ENCODE data around the gene EFNA4.

The EFNA4 gene

DNA sequence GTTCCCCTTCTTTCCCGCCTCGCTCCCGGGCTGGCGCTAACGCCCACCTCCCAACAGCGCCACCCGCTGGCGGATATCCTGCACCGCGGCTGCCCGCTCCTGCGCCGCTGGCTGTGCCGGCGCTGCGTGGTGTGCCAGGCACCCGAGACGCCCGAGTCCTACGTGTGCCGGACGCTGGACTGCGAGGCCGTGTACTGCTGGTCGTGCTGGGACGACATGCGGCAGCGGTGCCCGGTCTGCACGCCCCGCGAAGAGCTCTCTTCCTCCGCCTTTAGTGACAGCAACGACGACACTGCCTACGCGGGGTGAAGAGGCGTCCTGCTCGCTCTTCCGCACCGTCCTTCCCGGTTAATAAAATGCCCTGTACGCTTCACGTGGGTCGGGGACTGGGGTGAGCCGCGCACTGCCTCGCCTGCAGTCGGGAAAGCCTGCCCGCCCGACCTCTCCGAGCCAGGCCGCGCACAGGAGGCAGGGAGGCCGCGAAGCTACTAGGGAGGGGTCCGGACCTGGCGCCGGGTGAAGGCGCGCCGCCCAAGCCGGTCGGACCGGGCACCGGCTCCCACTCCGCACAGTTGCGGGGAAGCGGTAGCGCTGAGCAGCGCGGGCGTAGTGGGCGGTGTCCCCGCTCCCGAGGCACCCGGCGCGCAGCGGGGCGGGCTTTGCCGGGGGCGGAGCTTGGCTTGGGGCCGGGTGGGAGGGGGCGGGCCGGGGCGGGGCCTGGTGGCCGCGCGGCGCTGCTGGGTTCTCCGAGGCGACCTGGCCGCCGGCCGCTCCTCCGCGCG lies 12.8 kb upstream of the EFNA4 start, which contains the start of gene ADAM15:
Gene ADAM15, plus strand, starts transcription at position 757 of the 782 bp plus-strand sequence. CDS start 71 bp downstream, outside the sequence.
- peak within 1 kb of the TSS; percentile 69 for H3K4me3 ChIP-seq (ENCODE audit: low read length)
- peak; percentile 38 for DNase-seq (ENCODE audit: low read depth, low spot score)

DNA sequence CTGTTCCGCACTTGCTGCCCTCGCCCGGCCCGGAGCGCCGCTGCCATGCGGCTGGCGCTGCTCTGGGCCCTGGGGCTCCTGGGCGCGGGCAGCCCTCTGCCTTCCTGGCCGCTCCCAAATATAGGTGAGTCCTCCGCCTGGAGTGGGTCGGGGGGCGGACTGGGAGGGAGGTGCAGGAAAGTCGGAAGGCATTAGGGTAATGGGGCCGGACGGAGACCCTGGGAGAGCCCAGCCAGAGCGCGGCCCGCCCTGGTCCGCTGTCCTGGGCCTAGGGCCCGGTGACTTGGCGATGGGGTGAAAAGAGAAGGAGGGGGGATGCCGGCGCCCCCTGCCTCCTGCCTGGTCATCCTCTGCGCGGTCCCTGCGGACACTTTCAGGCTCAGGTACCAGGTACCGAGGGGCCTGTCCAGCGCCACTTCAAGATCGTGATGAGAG lies 12.2 kb upstream of the EFNA4 start:
- no peak for DNase-seq (ENCODE audit: low read depth, low spot score)

DNA sequence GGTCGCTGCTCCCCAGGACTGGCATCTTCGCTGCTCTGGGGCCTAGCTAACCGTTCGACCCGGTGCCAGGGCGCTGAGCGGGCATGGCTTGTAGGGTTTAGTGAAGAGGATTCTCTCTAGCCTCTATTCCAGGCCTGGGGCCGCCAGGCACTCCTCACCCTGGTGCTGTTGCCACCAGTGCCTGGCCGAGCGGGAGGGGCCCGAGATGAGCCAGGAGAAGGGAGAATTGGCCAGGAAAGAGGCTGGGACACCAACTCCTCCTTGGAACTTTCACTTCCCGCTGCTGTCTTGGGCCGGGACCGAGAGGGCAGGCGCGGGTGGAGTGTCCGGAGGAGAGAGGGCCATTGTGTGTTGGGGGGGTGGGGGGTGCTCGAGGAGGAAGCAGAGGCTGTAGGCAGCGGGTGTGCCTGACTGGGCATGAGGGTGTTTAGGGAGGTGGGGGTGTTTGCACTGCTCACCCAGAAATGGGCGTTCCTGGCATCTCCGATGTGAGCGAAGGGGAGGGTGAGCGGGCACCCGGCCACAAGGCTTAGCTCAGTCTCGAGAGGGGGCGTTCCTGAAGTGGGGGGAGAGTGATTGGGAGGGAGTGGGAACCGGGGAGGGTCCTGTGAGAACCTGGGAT lies 11.7 kb upstream of the EFNA4 start:
- H3K4me3 ChIP-seq (ENCODE audit: low read length) = peak overlapping the region; percentile 52
- no peak for DNase-seq (ENCODE audit: low read depth, low spot score)

More for the DNA sequence above, 12.2 kb upstream of the EFNA4 start:
- H3K4me3 ChIP-seq (ENCODE audit: low read length) = peak overlapping the region; percentile 52

DNA sequence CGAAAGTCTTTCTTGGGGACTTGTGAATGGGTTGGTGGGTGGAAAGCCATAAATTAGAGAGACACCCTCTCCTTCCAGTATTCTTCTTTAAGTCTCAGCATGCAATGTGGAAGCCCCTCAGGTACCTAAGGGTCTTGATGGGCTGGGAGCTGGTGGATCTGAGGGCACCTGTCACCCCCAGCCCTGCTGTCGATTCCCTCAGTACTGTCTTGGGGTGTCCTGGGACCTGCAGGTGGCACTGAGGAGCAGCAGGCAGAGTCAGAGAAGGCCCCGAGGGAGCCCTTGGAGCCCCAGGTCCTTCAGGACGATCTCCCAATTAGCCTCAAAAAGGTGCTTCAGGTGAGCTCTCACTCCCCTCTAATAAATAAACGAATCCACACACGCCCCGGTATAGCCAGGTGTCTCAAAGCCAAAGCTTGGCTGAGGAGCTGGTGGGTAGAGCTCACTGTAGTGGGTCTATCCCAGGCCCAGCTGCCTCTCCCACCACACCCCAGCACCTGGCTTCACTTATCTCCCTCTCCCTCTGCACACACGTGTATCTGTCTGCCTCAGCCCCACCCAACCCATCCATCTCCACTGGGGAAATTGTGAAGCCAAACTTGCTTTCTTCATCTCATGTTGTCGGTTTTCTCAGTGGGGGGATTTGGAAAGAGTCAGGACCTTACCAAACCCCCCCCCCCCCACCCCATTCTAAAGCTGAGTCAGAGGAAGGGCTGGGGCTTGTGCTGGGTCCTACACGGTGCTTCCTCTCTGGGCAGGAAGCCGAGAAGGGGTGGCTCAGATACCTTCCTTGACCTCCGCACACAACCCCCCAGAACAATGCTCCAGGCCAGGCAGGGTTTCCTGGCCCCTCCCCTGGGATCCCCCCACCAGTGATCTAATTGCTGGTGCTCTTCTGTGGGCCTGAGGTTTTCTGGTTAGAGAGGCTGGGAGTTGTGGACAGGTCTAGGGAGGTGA lies 10.8 kb upstream of the EFNA4 start:
- H3K4me3 ChIP-seq (ENCODE audit: low read length) = no peak overlapping the region
- no peak for DNase-seq (ENCODE audit: low read depth, low spot score)

DNA sequence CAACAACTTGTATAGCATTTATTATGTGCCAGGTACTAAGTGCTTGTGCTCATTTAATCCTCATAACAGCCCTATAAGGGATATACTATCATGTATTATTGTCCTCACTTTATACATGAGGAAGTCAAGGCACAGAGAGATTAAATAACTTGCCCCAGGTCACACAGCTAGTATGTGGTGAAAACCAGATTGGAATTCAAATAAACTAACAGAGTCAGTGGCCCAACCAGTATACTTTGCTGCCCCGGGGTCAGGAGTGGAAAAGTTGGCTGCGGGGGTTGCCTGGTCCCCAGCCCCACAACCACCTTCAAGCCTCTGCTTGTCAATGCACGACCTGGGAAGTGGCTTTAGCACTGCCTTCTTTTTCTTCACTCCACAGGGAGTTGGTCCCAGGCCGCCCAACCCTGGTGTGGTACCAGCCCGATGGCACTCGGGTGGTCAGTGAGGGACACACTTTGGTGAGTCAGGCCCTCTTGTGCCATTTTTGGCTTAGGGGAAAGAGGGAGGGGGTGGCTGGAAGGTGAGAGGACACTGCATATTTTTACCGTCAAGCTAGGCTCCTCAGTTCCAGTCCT lies 9.9 kb upstream of the EFNA4 start:
- no peak for DNase-seq (ENCODE audit: low read depth, low spot score)
- H3K4me3 ChIP-seq (ENCODE audit: low read length) = no peak overlapping the region

DNA sequence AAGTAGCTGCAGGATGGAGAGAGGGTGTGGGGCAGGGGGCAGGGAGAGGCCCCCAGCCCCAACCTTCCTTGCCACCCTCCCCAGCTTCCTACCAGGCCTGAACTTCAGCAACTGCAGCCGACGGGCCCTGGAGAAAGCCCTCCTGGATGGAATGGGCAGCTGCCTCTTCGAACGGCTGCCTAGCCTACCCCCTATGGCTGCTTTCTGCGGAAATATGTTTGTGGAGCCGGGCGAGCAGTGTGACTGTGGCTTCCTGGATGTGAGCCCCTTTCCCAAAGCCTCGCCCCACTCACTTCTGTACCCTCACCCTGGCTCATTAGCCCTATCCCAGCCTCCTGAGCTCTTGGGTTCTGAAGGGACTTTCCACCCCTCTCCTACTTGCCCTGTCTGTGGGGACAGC lies 6.4 kb upstream of the EFNA4 start:
- H3K4me3 ChIP-seq (ENCODE audit: low read length) = no peak overlapping the region
- DNase-seq (ENCODE audit: low read depth, low spot score) = no peak

DNA sequence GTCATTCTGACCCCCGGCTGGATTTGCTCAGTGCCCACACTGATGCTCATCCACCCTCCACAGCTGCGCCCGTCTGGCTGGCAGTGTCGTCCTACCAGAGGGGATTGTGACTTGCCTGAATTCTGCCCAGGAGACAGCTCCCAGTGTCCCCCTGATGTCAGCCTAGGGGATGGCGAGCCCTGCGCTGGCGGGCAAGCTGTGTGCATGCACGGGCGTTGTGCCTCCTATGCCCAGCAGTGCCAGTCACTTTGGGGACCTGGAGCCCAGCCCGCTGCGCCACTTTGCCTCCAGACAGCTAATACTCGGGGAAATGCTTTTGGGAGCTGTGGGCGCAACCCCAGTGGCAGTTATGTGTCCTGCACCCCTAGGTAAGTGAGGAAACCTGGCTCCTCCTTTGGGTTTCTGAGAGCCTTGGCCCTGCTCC lies 5.7 kb upstream of the EFNA4 start:
- no peak for DNase-seq (ENCODE audit: low read depth, low spot score)
- no peak overlapping the region for H3K4me3 ChIP-seq (ENCODE audit: low read length)

DNA sequence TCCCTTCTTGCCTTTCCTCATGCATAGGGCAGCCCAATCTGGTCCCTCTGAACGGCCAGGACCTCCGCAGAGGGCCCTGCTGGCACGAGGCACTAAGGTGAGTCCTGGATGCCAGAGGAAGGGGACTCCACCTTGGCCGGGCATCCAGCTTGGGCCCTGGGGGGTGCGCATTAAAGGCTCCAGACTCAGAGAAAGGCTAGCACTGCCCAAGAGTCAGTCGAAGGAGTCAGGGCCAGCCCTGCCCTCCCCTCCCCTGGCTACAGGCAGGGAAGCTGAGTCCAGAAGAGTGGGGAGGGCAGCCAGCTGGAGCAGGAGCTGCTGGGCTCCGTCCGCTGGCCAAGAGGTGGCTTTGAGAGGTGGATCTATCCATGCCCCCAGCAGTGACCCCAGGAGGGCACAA lies 2.8 kb upstream of the EFNA4 start:
- no peak overlapping the region for H3K4me3 ChIP-seq (ENCODE audit: low read length)
- no peak for DNase-seq (ENCODE audit: low read depth, low spot score)

DNA sequence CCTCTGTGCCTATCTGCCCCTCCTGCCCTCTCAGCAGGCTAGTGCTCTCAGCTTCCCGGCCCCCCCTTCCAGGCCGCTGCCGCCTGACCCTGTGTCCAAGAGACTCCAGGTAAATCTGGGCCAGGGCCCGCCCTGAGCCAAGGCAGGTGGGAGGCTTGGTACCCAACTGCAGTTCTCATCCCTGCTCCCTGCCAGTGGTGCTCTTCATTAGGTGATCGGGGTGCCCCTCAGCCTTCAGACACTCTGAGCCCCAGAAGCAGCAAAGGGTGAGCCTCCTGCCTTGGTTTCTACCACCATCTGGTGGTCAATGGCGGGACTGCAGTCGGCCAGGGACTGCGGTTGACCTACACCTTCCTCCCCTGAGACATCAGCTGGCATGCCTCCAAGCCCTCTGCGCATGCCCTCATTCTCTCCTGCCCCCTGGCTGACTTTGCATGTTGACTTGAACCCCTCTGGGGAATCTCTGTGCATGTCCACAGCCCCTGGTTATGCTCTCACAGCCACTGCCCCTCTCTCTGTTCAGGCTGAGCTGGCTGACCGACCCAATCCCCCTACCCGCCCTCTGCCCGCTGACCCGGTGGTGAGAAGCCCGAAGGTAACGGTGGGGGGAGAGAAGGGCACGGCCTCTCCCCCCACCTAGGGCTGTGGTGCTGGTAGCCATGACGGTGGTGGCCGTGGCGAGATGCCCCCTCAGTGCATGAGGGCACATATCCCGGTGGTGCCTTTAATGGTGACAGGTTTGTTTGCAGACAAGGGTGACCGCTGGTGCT lies 2.0 kb upstream of the EFNA4 start:
- DNase-seq (ENCODE audit: low read depth, low spot score) = peak; percentile 95

DNA sequence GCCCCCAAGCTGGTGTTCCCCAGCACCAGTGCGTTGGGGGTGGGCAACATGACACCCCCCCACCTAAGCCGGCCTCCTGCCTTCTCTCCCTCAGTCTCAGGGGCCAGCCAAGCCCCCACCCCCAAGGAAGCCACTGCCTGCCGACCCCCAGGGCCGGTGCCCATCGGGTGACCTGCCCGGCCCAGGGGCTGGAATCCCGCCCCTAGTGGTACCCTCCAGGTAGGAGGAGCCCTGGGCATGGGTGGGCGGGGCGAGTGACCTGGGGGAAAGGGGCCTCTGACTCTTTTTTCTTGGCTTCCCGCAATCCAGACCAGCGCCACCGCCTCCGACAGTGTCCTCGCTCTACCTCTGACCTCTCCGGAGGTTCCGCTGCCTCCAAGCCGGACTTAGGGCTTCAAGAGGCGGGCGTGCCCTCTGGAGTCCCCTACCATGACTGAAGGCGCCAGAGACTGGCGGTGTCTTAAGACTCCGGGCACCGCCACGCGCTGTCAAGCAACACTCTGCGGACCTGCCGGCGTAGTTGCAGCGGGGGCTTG lies 1.3 kb upstream of the EFNA4 start:
- DNase-seq (ENCODE audit: low read depth, low spot score) = no peak
- peak overlapping the region; percentile 79 for H3K4me3 ChIP-seq (ENCODE audit: low read length)

More for the DNA sequence above, 2.0 kb upstream of the EFNA4 start:
- peak overlapping the region; percentile 79 for H3K4me3 ChIP-seq (ENCODE audit: low read length)

DNA sequence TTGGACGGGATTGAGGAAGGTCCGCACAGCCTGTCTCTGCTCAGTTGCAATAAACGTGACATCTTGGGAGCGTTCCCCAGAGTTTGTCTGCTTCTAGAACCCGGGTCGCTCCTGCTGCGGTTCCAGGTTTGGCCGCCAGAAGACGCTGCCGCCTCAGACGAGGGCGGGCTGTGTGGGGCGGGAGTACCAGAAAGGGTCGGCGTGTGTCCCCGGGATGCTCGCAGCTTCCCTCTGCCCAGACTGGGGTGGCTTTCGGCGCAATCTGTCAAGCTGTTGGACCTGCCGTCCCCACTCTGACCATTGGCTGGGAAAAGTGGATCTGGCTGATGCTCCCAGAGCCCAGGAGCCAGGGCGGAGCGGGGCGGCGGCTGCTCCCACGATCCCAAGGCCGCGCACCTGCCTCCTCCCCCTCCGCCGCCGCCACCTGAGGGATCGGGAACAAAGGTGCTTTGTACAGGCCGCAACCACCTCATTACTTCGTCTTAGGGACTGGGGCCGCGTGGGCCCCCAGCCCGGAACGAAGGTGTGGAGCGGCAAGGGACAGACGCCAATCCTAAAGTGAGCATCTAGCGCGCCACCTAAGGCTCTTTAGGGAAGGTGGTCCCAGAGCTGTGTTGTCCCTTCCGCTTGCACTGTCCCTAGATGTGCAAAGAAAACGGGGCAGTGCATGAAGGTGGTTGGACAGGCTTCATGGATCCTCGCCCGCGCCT lies 683 bp upstream of the EFNA4 start:
- peak; percentile 64 for DNase-seq (ENCODE audit: low read depth, low spot score)

DNA sequence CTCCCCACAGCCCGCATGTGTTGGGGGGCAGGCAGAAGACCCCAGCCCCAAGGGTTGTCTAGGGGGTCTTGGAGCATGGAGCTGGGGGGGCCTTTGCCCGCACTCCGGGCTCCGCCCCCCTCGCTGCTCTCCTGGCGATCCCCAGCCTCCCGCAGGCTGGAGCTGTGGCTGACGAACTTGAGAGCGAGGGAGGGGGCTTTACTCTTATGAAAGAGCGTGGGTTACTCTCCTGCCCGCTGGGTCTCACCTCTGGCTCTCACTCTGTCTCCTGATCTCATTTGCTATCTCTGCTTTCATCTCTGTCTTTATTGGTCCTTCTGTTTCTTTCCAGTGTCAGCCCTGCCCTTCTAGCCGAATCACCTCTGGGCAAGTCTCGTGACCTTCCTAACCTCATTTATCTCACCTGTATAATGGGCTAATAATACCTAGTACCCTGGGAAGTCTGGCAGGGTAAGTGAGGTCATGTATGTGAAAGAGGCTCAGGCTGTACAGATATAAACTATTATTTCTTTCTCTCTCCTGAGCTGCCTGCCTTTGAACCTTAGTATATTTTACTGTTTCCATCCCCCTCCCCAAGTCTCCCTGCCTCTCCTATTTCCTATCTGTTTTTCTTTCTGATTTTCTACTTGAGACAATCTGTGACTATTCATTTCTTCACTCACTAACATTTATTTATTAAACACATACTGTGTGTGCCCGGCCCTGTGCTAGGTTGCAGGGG lies 731 bp downstream of the EFNA4 start:
- peak overlapping the region; percentile 79 for H3K4me3 ChIP-seq (ENCODE audit: low read length)
- DNase-seq (ENCODE audit: low read depth, low spot score) = no peak

More for the DNA sequence above, 683 bp upstream of the EFNA4 start:
- peak overlapping the region; percentile 79 for H3K4me3 ChIP-seq (ENCODE audit: low read length)

DNA sequence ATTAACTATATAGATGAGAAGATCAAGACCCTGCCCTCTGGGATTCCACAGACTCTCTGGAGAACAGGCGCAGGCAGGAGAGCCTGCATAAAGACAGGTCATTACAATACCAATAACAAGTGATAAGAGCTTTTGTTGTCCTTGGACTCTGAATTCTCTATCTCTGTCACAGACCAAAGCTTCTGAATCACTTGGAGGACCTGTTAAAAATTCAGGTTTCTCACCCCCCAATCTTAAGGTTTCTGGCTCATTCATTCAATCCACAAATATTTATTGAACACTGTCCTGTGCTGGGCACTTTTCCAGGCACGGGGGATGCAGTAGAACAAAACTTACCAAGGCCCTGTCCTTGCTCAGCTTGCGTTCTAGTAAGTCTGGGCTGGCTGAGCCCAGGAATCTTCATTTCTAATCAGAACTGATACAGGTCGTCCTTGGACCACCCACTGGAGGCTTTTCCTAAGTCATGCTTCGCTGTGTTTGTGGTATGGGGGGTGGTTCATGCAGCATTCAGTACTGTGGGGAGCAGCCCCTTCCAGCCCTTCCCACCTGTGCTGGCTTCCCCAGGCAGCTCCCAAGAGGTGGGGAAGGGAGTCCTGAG lies 1.4 kb downstream of the EFNA4 start:
- 0 out of 2 replicates have a peak overlapping the region, but pooled peaks have one; percentile 79 for H3K4me3 ChIP-seq (ENCODE audit: low read length)
- DNase-seq (ENCODE audit: low read depth, low spot score) = no peak

DNA sequence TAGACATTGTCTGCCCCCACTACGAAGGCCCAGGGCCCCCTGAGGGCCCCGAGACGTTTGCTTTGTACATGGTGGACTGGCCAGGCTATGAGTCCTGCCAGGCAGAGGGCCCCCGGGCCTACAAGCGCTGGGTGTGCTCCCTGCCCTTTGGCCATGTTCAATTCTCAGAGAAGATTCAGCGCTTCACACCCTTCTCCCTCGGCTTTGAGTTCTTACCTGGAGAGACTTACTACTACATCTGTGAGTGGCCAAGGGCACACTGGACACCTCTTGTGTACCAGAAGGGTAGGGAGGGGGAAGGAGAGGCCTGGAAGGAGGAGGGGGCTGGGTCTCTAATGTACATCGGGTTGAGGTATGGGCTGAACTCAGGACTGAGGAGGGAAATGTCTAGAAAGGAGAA lies 3.2 kb downstream of the EFNA4 start:
- H3K4me3 ChIP-seq (ENCODE audit: low read length) = no peak overlapping the region
- no peak for DNase-seq (ENCODE audit: low read depth, low spot score)

DNA sequence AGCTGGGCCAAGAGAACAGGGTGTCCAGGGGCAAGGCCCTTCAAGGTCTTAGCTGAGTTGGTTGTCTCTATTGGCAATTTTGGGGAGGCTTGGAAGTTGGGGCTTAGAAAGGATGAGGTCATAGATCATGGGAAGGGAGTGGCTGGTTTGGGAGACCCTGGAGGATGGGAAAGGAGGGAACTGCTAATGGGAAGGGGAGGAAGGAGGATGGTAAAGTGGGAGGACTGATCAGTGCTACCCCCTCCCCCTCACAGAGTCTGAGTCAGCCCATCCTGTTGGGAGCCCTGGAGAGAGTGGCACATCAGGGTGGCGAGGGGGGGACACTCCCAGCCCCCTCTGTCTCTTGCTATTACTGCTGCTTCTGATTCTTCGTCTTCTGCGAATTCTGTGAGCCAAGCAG lies 5.1 kb downstream of the EFNA4 start:
- H3K4me3 ChIP-seq (ENCODE audit: low read length) = no peak overlapping the region
- no peak for DNase-seq (ENCODE audit: low read depth, low spot score)

DNA sequence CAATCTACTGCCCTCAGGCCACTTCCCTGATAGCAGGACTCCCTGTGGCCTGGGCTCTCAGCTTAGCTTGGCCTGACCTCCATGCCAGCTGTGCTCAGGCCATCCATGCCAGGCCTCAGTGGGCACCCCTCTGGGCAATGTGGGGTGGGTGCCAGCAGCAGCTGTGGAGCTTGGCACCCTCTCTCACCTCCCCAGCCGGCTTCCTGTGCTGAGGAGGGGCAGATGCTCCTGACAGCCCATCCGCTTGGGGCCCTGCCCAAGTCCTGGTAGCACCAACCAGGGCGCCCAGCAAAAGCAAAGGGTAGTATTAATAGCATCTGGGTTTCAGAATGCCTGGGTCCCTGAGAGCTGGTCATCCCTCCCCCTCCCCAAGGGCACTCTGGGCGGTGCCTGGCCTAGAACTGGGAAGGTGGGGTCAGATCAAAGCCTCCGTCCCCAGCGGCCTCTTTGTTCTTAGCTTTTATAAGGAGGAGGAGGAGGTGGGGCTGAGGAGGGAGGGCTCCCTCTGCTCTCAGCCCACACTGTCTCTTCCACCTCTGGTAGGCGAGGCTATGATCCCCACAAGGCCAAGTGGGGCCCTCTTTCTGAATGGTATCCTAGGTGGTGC lies 6.1 kb downstream of the EFNA4 start:
- DNase-seq (ENCODE audit: low read depth, low spot score) = no peak
- no peak overlapping the region for H3K4me3 ChIP-seq (ENCODE audit: low read length)
